GM21447 (cell line): Measurements from ENCODE around the gene AKAP6.
"Not testable (repeated sequence)": the region's sequence is repeated elsewhere in the genome, so short reads cannot be mapped to it uniquely, and the experiment has no call there.

ENCODE experiments used
- ATAC-seq: cut with Tn5 transposase; IDR thresholded peaks from one replicate; pipeline ENCODE4 v1.9.1; 2021; ENCODE audit not compliant: unreplicated experiment

Gene AKAP6

DNA sequence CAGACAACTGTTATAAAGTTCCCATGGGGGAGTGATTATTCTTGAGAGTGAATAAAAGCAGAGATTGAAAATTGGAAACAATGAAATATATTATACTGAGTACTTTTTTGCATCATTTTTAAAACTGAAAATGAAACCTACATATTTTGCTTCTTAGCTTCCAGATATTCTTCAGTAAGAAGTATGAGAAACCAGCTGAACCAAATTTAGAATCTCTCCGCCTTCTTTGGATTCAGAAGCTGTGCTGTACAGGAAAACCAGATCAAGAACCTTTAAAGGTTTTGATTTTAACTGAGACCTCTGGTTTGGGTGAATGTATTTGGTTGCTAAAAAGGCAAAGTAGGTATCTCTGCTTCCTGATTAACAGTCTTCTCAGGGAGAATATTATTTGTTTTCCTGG lies 109.4 kb downstream of the AKAP6 start:
- no peak for ATAC-seq

DNA sequence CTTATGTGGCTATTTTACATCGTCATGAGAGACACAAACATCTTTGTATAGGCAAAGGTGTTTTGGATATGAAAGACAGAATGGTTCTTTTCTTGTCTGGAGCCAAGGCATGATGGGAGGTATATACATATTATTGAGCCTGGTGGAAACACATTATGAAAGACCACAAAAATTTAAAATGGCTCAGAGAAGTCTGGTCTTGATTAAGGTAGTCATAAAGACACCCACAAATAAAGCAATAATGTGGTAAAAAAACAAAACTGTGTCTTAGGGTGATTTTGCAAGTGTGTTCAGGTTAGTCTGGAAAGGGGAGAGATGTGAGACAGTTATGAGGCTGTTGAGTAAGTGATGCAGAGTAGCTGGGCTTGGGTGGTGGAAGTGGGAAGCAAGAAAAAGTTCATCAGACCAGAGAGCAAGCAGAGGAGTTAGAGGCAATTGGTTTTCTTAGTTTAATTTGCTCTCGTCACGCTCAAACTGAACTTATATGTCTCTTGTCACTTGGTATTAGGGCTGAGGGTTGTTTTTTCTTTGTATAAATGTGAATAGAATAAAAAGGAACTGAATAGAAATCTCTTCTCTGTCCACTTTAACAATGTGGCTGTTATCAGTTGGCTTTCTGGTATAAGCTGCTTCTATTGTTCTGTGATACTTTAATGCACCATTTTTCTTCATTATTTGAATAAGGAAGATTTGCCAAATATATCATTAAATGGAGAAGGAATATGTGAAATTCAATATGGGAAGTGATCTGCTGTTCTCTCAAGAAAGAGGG lies 115.0 kb downstream of the AKAP6 start:
- no peak for ATAC-seq

DNA sequence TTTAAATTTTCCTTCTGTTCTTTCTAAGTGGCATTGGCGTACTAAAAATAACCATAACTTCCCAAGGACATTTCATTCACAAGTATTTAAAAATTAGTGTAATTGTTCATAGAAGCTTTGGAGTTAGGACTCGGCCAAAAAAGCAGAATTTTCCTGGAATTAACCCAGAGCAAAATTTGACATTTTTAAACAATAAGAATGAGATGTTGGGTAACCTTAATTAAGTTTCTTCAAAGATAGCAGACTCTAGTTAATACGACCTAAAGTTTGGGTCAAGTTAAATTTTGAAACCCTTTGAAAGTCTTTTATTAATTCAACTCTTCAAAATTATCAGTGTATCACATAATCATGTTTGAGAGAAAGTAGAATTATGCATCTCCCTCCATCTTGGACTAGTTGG lies 118.3 kb downstream of the AKAP6 start:
- ATAC-seq, result no peak

DNA sequence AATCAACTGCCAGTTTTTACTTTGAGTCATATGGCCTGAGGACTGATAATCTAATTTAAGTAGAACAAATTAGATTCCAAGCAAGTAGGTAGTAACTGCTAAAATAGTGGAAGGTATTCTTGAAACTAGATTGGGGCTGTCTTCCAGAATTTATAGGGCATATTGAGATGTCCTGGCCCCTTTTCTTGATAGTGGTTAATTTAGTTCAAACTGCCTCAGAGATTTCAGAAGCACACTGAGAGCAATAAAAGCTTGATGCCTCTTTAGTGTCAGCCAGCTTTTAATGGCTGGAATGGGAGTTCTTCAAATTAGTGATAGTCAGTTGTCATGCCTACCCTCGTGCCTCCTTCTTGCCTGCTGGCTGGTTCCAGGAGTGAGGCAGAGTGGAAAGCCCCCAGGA lies 120.5 kb downstream of the AKAP6 start:
- no peak for ATAC-seq

DNA sequence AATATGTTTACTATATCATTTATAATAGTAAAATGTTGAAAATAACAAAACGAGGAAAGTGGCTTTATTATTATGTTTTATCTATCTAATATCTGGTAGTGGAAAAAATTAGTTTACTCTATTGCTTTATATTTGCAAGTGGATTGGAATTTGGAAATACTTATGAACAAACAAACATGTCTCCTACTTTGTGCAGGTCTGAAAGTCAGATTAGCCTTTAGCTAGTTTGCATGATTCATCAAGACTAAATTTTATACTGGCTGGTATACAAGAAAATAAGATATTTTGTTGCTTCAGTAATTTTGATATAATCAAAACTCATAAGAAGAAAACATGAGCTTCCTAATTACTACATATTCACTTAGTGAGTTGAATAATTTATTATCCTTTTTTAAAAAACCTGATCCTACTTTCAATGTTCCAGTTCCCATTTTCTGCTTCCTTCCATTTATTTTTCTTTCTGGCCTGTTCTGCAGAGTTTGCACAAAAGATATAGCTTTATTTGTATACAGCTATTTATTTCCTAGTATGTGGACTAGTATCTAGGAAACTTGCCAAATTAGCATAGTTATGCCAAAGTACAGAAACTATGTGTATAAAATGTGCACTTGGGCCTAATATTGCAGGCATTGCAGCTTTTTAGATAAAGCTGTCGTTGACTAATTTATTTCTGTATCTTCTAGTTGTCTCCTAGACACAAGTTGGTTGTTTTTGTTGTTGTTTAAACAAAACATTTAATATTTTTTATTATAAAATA lies 122.0 kb downstream of the AKAP6 start:
- ATAC-seq, result no peak

DNA sequence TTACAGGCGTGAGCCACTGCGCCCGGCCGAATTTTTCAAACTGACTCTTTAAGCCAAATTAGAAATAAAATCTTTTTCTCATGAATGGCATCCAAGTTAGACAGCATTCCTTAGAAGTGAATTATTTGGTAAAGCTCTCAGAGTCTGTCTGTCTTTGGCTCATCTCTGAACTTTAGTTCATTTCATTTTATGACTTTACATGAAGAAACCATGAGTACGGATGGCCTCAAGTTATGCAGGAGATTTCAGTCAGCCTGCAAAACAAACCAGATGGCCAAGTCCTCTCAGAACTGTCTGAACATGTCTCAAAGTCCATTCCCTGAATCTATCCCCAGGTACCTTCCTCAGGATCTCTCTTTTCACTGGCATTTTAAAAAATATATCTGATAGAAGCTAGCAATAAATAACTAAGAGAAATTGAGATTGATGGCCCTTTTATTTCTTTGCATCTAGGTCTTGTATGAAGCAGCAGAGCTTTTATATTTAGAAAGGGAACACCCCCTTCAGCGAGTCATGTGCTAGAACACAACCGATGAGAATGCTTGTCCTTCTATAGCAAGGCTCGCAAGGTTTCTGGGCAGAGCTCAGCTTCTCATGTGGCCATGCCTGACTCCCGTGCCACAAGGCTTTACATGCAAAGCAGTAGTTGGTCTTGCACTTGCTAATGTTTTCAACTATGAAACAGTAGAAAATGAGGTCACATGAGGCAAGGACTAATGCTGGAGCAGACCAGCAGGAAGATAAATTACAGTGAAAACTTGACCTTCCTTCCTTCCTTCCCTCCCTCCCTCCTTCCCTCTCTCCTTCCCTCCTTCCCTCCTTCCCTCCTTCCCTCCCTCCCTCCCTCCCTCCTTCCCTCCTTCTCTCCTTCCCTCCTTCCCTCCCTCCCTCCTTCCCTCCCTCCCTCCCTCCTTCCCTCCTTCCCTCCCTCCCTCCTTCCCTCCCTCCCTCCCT lies 125.0 kb downstream of the AKAP6 start:
- no peak for ATAC-seq

DNA sequence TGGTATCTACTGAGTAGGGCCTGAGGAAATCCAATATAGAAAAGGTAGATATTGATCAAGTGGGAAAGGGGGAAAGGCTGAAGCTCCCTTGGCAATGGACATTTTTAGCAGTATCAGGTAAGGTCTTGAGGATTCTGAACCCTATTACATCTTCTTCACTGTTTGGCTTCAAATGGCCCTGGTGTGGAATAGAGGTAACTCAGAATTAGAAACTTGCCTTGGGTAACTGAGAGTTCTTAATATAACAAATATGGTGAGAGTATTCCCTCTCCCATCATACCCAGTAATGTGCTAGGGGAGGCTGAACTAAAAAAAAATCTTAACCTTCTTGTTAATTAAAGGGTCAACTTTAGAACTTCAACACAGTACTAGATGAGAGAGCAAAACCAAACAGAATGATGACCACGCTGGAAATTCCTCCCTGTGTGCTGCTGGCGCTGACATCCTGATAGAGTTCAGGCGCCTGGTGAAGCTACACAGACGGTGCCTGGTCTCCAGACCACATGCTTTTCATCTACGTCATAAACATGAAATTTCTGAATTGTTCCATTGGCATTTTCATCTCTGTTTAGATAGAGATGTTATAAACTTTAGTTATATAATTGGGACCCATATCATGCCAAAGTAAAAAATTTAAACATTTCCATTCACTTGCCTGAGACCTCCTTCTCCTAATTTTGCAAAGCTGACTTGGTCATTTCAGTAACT lies 128.3 kb downstream of the AKAP6 start:
- no peak for ATAC-seq

DNA sequence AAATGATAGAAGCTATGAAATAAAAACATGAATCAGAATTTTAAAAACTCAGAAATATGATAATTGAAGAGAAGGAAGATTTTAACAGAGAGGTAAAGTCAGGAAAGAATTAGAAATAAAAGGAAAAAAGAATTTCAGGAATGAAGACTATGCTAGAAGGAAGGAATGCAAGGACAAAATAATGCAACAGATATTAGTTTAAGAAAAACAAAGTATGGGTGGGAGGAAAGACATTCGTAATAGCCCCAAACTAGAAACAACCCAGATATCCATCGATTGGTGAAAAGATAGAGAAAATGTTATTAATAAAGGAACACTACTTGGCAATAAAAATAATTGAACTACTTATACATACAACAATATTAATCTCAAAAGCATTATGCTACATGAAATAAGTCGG lies 129.6 kb downstream of the AKAP6 start:
- ATAC-seq, result no peak

DNA sequence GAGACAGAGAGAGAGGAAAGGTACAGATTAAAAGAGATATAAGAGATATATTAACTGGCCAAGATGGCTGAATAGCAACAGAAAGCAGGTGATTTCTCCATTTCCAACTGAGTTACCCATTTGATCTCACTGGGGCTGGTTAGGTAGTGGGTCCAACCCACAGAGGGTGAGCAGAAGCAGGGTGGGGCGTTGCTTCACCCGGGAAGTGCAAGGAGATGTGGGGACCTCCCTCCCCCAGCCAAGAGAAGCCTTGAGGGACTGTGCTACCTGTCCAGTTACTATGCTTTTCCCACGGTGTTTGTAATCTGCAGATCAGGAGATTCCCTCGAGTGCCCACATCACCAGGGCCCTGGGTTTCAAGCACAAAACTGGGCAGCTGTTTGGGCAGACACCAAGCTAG lies 131.2 kb downstream of the AKAP6 start:
- no peak for ATAC-seq

DNA sequence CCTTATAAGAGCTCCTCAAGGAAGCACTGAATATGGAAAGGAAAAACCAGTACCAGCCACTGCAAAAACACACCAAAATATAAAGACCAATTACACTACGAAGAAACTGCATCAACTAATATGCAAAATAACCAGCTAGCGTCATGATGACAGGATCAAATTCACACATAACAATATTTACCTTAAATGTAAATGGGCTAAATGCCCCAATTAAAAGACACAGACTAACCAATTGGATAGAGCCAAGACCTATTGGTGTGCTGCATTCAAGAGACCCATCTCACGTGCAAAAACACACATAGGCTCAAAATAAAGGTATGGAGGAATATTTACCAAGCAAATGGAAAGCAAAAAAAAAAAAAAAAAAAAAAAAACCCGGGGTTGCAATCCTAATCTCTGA lies 133.5 kb downstream of the AKAP6 start:
- not testable (repeated sequence) for ATAC-seq

DNA sequence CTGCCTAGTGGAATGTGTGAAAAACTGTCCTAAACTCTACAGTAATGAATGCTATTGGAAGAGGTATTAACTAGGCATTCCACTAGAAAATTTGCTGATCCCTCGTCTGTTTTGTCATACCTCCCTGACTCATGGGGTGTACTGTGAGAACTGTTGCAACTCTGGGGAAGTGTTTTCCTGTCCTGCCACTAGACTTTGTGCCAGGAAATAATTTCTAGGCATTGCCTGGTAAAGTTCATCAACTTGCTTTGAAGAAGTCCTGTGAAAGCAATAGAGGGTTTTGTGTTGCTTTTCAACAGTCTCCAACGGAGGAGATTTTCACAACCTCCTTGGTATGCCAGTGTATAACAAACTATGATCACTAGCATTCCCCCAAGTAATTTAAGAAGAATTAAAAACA lies 139.9 kb downstream of the AKAP6 start:
- no peak for ATAC-seq

DNA sequence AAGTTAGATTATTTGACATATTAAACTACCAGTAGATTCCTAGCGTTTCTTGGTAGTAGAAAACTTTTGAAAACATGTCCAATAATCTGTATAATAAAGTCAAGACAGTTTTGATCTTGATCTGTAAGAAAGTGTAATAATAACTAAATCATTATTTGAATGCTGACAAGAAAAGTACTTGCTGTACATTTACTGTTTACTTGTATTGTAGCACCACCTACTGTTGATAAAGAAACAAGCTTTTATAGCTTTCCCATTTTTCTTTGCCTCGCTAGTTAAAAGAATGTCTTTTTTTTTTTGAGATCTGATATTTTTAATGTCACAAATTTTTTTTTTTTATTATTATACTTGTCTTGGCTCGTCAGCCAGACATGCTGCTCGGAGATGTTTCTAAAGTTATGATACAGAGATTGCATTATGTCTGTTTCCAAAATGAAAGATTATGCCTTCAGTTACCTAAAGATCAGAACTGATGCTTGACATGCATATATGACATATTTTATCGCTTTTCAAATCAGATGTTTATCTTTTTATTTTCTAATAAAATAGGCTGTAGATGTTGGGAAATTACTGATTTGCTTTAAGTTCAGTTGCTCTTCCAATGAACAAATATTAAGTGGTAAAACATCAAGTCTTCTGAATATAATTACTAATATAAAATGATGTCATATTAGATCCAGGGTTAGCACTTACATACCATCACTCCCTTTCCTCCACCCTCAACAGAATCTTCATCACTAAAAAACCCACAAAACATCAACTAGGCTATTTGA lies 140.5 kb downstream of the AKAP6 start:
- ATAC-seq, result no peak

DNA sequence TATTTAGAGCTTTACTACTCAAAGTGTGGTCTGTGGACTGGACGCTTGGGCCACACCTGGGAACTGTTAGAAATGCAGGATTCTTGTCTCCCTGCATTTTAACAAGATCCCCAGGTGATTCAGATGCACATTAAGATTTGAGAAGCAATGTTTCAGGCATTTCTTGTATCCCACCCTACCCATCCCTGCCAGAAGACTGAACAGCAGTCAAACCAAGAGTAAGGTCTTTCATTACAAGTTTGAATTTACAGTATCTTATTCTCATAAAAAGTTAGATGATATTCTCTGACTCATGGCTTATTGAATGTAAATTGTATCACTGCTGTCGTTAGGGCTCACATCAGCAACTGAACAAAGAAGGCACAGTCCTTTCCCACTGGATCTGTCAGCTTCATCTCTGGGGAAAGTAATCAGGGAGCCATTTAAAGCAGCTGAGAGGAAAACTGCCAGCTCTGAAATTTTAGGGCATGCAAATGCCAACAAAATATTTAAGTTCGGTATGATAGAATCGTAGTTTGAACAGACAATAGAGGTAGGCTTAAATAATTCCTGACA lies 141.1 kb downstream of the AKAP6 start:
- no peak for ATAC-seq

DNA sequence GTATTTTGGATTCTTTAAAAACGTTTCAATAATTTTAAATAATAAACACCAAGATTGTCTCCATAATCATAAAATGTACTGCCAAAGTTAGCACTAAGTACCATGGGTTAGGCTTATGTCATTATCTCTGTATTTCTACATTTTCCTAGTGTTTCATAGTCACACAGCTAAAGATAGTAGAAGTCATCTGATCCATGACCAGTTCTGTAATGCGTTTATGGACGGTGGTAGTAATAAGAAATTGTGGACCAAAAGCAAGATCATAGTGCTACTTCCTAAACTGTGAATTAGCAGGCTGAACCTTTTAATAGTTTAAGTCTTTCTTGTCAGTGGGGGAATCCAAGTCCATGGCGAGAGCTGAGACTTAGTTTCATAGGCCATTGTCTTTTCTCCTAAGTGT lies 142.1 kb downstream of the AKAP6 start:
- ATAC-seq, result no peak

DNA sequence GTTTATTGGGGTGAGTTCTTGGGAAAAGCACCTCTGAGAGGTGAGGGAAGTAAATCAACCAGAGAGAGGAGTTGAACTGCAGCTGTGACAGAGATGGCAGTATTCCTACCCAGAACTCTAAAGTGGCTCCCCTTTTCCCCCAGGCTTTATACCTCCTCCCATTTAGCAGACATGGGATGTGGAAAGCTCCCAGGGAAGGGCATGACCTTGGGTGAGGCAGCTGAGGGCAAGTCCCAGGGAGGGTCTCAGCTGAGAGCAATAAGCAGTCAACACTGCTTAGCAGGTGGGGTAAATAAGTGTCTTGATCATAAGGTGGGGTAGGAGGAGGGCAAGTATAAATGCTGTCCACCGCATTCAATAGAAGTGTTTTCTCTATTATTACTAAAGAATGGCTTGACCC lies 143.0 kb downstream of the AKAP6 start:
- no peak for ATAC-seq

DNA sequence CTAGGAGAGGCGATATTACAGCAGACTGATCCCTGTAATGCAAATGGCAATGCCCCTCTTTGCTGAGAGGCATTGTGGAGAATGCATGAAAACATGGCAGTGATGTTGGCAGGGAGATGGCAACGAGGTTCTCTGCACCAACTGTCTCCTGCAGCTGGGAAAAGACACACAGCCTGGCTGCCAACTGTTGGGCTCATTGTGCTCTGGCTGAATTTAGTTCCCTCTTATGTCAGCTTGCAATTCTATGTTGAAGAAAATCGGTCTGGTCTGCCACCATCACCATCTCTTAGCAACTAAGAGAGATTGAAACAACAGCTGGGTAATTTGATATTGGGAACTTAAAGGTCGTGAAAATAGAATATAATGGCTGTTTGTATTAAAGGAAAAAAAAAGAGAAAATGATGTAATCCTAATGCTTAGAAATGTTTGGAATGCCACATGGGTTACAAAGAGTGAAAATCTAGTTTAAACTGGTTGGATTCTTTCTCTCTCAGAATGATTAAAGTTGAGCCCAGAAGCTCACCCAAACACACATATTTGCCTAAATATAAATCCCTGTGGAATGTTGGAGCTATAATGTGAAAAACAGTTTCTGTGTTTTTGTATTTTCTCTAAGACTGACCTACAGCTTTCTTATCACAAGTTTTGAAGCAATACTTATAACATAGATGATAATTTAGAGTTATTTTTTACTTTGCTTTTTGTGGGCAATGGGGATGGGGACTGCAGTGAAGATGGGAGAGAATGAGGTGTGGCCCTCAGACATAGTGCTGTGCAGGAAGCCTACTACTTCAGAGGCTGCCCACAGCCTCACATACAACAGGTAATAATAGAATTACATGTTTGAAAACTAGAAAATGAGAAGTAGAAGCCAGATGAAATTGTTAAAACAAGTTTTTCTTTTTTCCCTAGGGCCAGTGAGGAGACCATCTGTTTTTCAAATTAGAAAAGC lies 143.7 kb downstream of the AKAP6 start:
- no peak for ATAC-seq

DNA sequence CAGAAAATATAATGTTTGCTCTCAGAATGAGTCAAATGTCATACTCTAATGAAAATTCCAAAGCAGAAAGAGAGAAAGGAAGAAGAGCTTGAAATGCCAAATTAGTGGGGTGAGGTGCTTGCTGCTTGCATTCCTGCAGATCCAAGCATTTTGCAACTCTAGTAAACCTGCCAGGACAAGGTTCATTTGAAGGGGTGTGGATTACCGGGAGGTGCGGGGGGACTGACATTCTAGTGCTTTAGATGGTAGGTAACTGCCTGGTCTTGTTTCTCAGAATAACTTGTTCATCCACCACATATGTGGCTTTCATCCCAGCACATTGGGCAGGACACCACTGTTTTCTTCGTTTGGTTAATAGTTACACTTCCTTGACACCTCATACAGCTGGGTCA lies 144.4 kb downstream of the AKAP6 start:
- ATAC-seq, result no peak

DNA sequence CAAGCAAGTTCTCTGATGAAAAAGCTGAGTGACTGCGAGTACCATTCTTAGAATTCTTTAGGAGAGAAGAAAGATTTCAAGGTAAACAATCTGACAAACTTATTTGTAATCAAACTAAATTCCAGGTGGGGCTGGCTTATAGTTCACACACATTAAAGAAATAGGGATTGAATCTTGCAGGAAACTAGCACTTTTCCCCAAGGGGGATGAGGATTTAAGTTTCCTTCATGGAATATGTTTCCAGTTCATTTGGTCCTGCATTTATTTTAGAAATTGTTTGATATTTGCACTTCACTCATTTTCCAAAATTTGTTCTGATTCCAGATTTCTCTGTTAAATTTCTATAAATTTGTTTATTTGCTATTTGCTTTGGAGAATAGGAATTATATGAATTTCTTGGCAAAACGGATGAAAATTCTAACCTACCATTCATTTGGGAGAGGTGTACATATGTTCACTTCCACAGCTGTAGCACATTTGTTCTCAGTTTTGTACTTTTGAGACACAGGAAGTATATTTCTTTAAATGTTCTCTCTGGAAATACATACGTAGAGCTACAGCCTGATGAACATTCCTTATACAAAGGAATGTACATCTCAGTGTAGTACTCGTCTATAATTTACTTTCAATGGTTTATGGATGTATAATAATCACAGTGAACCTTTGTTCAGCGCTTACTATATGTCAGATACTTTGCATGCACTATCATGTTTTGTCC lies 145.5 kb downstream of the AKAP6 start:
- ATAC-seq, result no peak
